BLaER1 treated with 17β-estradiol and CSF1 and Interleukin-3, amounts not matched to agents 10 nM and 100 nM (cell line): ENCODE measurements around the gene CNN1.

Experiments used
- H3K27ac ChIP-seq, 11 experiments: shearing (Covaris generic); formaldehyde crosslinking; 2 replicates each; pipeline ENCODE4 v1.8.1; 2022
- H3K27me3 ChIP-seq, 11 experiments: shearing (Covaris generic); formaldehyde crosslinking; 2 replicates each; pipeline ENCODE4 v1.8.1; 2022
- H3K36me3 ChIP-seq, 11 experiments: shearing (Covaris generic); formaldehyde crosslinking; 2 replicates each; pipeline ENCODE4 v1.8.1; 2022
- H3K4me1 ChIP-seq, 10 experiments: shearing (Covaris generic); formaldehyde crosslinking; 2 replicates each; pipeline ENCODE4 v1.8.1; 2022
- H3K4me2 ChIP-seq, 11 experiments: shearing (Covaris generic); formaldehyde crosslinking; 2 replicates each; pipeline ENCODE4 v1.8.1; 2022
- H3K4me3 ChIP-seq, 10 experiments: shearing (Covaris generic); formaldehyde crosslinking; 2 replicates each; pipeline ENCODE4 v1.8.1; 2022
- H3K9ac ChIP-seq, 11 experiments: shearing (Covaris generic); formaldehyde crosslinking; 2 replicates each; pipeline ENCODE4 v1.8.1; 2022
- H3K9me3 ChIP-seq, 11 experiments: shearing (Covaris generic); formaldehyde crosslinking; replicated peaks in 1 of 11; 2 replicates each; pipeline ENCODE4 v1.8.1; 2022
- H4K20me1 ChIP-seq, 11 experiments: shearing (Covaris generic); formaldehyde crosslinking; 2 replicates each; pipeline ENCODE4 v1.8.1; 2022
- Cebpa-rat ChIP-seq, 11 experiments: shearing (Covaris generic); IDR thresholded peaks; 2 replicates each; pipeline ENCODE4 v1.8.1; 2022

The CNN1 gene

DNA sequence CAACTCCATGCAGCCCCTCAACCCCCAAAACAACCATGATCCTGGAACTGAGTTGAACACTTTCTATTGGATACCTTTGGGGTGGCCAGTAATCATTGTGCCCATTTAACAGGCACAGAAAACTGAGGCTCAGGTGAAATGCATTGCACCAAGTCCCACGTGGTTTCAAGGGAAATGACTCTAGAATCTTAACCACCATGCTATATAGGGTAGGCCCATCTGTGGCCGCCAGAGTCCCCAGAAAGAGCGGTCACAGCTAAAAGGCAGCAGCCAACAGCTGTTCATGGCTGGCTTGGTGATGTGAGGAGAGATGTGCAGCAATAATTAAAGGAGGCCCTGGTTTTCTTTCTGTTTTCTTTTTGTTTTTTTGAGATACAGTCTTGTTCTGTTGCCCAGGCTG lies 2.6 kb downstream of the CNN1 start:
- Histone ChIP-seq H3K36me3 (no peaks in the 10 kb centered on the region), H3K4me1 (peaks cover 0 to 10% (median 4%) of the 10 kb centered on the region in 10 experiments; a peak in 8 of 20 replicates), H3K4me2 (no peak overlapping the region), H3K27ac (no peak overlapping the region), H3K27me3 (peaks cover 0 to 15% (median 13%) of the 10 kb centered on the region in 11 experiments; a peak in 13 of 22 replicates), H3K9ac (no peak overlapping the region), H3K9me3 (no peaks in the 10 kb centered on the region), H3K4me3 (no peak overlapping the region), H4K20me1 (no peaks in the 10 kb centered on the region)
- TF ChIP-seq Cebpa-rat (IDR thresholded peaks at IDR 0.05) = no peak

DNA sequence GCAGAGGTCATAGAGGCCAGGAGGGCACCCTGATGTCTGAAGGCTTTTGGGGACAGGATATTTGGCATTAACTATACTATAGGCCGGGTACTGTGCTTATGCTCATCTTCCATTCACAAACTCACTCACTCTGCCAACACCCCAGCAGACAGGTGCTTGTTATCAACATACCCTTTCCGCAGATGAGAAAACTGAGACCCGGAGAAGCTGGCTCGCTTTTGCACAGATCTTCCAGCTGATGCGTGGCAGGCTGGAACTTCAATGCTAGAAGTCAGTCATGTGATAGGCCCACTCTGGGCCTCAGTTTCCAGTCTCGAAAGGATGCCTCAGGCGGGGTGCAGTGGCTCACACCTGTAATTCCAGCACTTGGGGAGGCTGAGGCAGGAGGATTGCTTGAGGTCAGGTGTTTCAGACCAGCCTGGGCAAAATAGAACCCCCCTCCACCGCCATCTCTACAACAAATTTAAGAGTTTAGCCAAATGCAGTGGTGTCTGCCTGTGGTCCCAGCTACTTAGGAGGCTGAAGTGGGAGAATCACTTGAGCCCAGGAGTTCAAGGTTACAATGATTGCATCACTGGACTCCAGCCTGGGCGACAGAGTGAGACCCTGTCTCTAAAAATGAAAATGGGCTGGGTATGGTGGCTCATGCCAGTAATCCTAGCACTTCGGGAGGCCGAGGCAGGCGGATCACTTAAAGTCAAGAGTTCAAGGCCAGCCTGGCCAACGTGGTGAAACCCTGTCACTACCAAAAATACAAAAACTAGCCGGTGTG lies 9.5 kb downstream of the CNN1 start:
- Histone ChIP-seq H3K27ac (no peak overlapping the region), H3K4me3 (no peak overlapping the region), H3K27me3 (no peaks in the 10 kb centered on the region), H3K4me2 (no peak overlapping the region), H3K9me3 (no peaks in the 10 kb centered on the region), H3K36me3 (peaks cover 7 to 21% (median 15%) of the 10 kb centered on the region in 11 experiments; a peak in 21 of 22 replicates), H3K4me1 (peaks cover 0 to 15% (median 11%) of the 10 kb centered on the region in 10 experiments; a peak in 17 of 20 replicates), H3K9ac (no peak overlapping the region), H4K20me1 (peaks cover 3 to 20% (median 12%) of the 10 kb centered on the region in 11 experiments; a peak in 18 of 22 replicates)
- no peak for TF ChIP-seq Cebpa-rat (IDR thresholded peaks at IDR 0.05)

DNA sequence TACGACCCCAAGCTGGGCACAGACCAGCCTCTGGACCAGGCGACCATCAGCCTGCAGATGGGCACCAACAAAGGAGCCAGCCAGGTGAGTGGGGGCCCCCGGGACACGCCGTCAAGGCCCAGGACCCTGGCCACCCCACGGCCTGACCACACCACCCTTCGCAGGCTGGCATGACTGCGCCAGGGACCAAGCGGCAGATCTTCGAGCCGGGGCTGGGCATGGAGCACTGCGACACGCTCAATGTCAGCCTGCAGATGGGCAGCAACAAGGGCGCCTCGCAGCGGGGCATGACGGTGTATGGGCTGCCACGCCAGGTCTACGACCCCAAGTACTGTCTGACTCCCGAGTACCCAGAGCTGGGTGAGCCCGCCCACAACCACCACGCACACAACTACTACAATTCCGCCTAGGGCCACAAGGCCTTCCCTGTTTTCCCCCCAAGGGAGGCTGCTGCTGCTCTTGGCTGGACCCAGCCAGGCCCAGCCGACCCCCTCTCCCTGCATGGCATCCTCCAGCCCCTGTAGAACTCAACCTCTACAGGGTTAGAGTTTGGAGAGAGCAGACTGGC lies 10.8 kb downstream of the CNN1 start:
- Histone ChIP-seq H3K27ac (no peak overlapping the region), H3K9ac (no peak overlapping the region), H4K20me1 (peaks cover 15 to 34% (median 26%) of the 10 kb centered on the region in 11 experiments; a peak in 21 of 22 replicates), H3K36me3 (peaks cover 19 to 35% (median 28%) of the 10 kb centered on the region in 11 experiments; a peak in 21 of 22 replicates), H3K27me3 (no peaks in the 10 kb centered on the region), H3K4me1 (peaks cover 0 to 29% (median 25%) of the 10 kb centered on the region in 10 experiments; a peak in 17 of 20 replicates), H3K9me3 (no peaks in the 10 kb centered on the region), H3K4me2 (no peak overlapping the region), H3K4me3 (no peak overlapping the region)
- TF ChIP-seq Cebpa-rat (IDR thresholded peaks at IDR 0.05) = no peak

DNA sequence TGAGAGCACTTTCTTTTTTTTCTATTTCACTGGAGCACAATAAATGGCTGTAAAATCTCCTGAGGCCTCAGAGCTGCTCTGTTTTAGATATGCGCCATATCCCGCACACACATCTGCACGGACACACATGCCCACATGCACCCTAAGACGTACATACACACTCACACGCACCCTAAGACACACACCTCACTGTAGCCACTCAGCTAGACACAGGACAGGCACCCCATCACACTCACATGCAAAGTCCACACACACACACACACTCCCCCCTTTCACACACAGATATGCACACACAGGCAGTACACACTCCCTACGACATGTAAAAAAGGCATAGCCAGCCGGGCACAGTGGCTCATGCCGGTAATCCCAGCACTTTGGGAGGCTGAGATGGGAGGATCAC lies 11.6 kb downstream of the CNN1 start:
- Histone ChIP-seq H3K4me3 (no peak overlapping the region), H3K9ac (no peak overlapping the region), H3K9me3 (no peaks in the 10 kb centered on the region), H3K4me1 (peaks cover 0 to 35% (median 31%) of the 10 kb centered on the region in 10 experiments; a peak in 17 of 20 replicates), H3K36me3 (peaks cover 24 to 40% (median 34%) of the 10 kb centered on the region in 11 experiments; a peak in 21 of 22 replicates), H3K27ac (no peak overlapping the region), H4K20me1 (peaks cover 23 to 42% (median 34%) of the 10 kb centered on the region in 11 experiments; a peak in 21 of 22 replicates), H3K4me2 (no peak overlapping the region), H3K27me3 (no peaks in the 10 kb centered on the region)
- no peak for TF ChIP-seq Cebpa-rat (IDR thresholded peaks at IDR 0.05)

DNA sequence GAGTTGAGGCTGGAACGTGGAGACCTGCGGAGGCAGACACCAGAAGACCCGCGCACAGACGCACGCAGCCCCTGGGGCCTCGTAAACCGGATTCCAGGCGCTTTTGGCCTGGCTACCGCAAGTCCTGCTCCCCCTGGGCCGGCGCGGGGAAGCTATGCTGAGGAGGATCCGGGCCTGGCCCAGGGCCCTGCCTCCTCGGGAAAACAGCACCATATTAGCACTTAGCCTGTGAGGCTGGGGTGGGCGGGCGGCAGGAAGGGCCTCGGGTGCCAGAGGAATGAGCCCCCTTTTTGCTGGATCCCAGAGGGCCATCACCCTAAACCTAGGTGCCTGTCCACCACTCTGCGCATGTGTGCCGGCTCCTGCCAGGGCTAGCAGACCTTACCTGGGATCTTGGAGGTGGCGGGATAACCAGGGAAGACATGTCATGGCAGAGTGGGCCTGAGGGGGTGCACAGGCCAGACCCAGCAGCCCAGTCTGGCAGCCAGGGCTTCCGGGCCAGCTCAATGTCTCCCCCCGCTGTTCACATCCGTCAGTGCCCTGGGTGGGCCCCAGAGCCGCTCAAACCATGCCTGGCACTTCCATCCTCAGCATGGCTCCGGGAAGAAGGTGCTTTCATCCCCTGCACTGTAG lies 13.1 kb downstream of the CNN1 start:
- Histone ChIP-seq H3K4me2 (peak overlapping the region in 4 of 11 experiments; percentile 66 to 88 (median 72); a peak in 5 of 22 replicates), H3K36me3 (peaks cover 24 to 53% (median 39%) of the 10 kb centered on the region in 11 experiments; a peak in 21 of 22 replicates), H3K4me1 (peaks cover 14 to 48% (median 41%) of the 10 kb centered on the region in 10 experiments; a peak in 19 of 20 replicates), H4K20me1 (peaks cover 37 to 56% (median 48%) of the 10 kb centered on the region in 11 experiments; a peak in 21 of 22 replicates), H3K9ac (peak overlapping the region in 2 of 11 experiments; percentile 45 to 56; a peak in 1 of 22 replicates), H3K9me3 (no peaks in the 10 kb centered on the region), H3K4me3 (no peak overlapping the region), H3K27me3 (no peaks in the 10 kb centered on the region), H3K27ac (no peak overlapping the region)
- no peak for TF ChIP-seq Cebpa-rat (IDR thresholded peaks at IDR 0.05)

DNA sequence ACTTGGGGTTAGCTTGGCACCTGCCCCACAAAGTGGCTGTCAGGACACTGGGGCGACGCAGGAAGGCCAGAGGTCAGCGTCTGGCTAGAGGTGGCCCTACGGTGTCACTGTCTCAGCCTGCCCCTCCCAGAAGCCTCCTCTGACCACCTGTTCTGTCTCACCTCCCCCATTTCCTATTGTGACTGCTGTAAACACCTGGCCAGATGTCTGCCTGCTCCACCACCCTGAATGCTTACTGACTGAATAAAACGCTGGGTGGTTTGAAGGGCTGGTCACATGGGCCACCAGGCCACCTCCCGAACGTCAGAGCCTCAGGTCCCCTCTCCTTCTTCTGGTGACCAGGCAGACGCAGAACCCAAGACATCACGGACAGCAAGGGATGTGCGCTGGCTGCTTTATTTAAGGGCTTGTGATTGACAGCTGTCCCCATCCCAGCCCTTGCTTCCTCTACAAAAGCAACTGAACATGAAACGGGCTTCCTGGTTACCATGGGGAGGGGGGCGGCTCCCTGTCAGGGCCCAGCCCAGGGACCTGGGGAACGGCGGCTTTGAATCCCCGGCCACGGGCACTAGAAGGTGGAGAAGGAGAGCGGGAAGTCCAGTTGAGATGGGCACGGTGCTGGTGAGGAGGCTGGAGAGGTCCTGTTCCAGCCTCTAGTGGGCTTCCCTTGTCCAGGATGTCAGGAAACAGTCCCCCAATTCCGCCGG lies 14.2 kb downstream of the CNN1 start:
- Histone ChIP-seq H3K36me3 (peaks cover 24 to 58% (median 43%) of the 10 kb centered on the region in 11 experiments; a peak in 21 of 22 replicates), H3K27ac (no peak overlapping the region)

DNA sequence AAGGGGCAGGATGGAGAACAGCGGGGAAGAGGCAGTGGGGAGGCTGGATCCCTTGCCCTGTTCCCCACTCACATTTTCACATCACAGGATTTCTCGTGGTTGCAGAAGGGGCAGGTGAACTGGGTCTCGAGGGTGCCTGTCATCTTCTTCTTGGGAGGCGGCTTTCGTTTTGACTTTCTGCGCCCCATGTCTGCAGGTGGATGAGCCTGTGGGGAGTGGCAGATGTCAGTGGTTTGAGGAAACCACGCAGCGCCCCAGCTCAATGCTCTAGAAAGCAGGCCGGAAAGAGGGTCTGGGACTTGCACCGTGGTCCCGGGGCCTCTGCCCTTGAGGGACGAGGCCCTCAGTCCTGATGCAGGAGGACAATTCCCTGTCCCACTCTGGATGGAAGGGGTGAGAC lies 15.5 kb downstream of the CNN1 start:
- no peak overlapping the region; a peak in 1 of 22 replicates for H3K27ac ChIP-seq
- H3K36me3 ChIP-seq = peaks cover 24 to 58% (median 43%) of the 10 kb centered on the region in 11 experiments; a peak in 21 of 22 replicates
- H4K20me1 ChIP-seq = peaks cover 50 to 77% (median 68%) of the 10 kb centered on the region in 11 experiments; a peak in 21 of 22 replicates
- TF ChIP-seq Cebpa-rat (IDR thresholded peaks at IDR 0.05) = no peak
- H3K4me1 ChIP-seq = peaks cover 32 to 66% (median 59%) of the 10 kb centered on the region in 10 experiments
- no peaks in the 10 kb centered on the region for H3K27me3 ChIP-seq
- H3K9me3 ChIP-seq = no peaks in the 10 kb centered on the region
- H3K4me2 ChIP-seq = peak overlapping the region in 10 of 11 experiments; percentile 15 to 88 (median 68); a peak in 20 of 22 replicates
- no peak overlapping the region for H3K4me3 ChIP-seq
- peak overlapping the region in 6 of 11 experiments; percentile 10 to 52 (median 16); a peak in 7 of 22 replicates for H3K9ac ChIP-seq

More for the DNA sequence above, 14.2 kb downstream of the CNN1 start:
- peaks cover 45 to 67% (median 59%) of the 10 kb centered on the region in 11 experiments; a peak in 21 of 22 replicates for H4K20me1 ChIP-seq
- peak overlapping the region in 9 of 11 experiments; percentile 35 to 88 (median 69); a peak in 17 of 22 replicates for H3K4me2 ChIP-seq
- H3K9me3 ChIP-seq = no peaks in the 10 kb centered on the region
- no peak overlapping the region for H3K4me3 ChIP-seq
- peaks cover 25 to 58% (median 52%) of the 10 kb centered on the region in 10 experiments for H3K4me1 ChIP-seq
- peak overlapping the region in 5 of 11 experiments; percentile 7 to 56 (median 45); a peak in 6 of 22 replicates for H3K9ac ChIP-seq
- no peak for TF ChIP-seq Cebpa-rat (IDR thresholded peaks at IDR 0.05)
- no peaks in the 10 kb centered on the region for H3K27me3 ChIP-seq

DNA sequence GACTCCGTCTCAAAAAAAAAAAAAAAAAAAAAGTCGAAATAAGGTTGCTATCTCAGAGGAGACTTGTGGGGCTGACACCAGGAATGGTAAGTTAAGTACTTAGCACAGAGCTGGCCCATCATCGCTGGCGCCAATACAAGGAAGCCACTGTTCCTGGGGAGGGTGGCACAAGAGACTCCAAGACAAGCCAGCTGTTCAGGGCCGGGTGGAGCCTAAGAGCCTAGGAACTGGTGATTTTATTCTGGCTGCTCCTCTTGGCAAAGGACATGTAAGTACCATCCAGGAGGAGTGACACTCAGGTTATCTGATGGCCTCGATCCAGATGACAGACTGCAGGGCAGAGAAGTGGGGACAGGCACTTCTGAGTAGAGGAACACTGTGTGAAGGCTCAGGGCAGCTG lies 16.6 kb downstream of the CNN1 start:
- TF ChIP-seq Cebpa-rat (IDR thresholded peaks at IDR 0.05) = no peak
- Histone ChIP-seq H3K27me3 (no peaks in the 10 kb centered on the region), H3K4me1 (peaks cover 41 to 75% (median 68%) of the 10 kb centered on the region in 10 experiments), H3K9ac (peak overlapping the region in 1 of 11 experiments; percentile 24; a peak in 1 of 22 replicates), H3K4me3 (no peak overlapping the region), H3K9me3 (no peaks in the 10 kb centered on the region), H4K20me1 (peaks cover 50 to 77% (median 68%) of the 10 kb centered on the region in 11 experiments; a peak in 21 of 22 replicates), H3K36me3 (peaks cover 24 to 58% (median 43%) of the 10 kb centered on the region in 11 experiments; a peak in 21 of 22 replicates), H3K27ac (no peak overlapping the region), H3K4me2 (peak overlapping the region in 10 of 11 experiments; percentile 1 to 88 (median 42); a peak in 5 of 22 replicates)
